H1 (cell line): ENCODE measurements around the gene SCG5. TPM values are rescaled to one million over a fixed set of nuclear protein-coding genes. Genes with fewer than 3 reads are reported as not detected.

ENCODE experiments used
- CTCF ChIA-PET: fragments of 300-600 bp; sonication (Branson Sonifier 250); formaldehyde crosslinking; loops from one replicate; lab custom pipeline; 2021; ENCODE audit not compliant: partially characterized antibody; lab: Charles Lee
- POLR2A ChIA-PET: fragments of 300-600 bp; sonication (Branson Sonifier 250); formaldehyde crosslinking; loops from one replicate; lab custom pipeline; 2021; ENCODE audit warnings: inconsistent platforms; ENCODE audit not compliant: partially characterized antibody; lab: Charles Lee
- DNase-seq, 2 experiments: peaks; one replicate each; pipeline versions ENCODE4 v3.0.0 to v3.0.0-alpha.2; 2010 to 2022; ENCODE audit warnings: low spot score in 2 of 2, low read depth in 1 of 2, mixed read lengths in 1 of 2
- FAIRE-seq: peaks from 2 replicates; lab custom pipeline; 2011; peaks lifted over from hg19 to GRCh38; lab: Jason Lieb, UNC
- H2AFZ ChIP-seq: 2 replicates; pipeline ENCODE4 v1.8.1; 2012; ENCODE audit warnings: low read length, inconsistent platforms
- H2AK5ac ChIP-seq: 2 replicates; pipeline ENCODE4 v1.6.1; 2013; ENCODE audit warnings: low read depth, low read length
- H2BK120ac ChIP-seq: replicated peaks from 2 replicates; pipeline ENCODE3; 2013; ENCODE audit warnings: low read depth, low read length, inconsistent platforms
- H2BK12ac ChIP-seq: 2 replicates; pipeline ENCODE4 v1.6.1; 2013; ENCODE audit warnings: low read depth, low read length
- H2BK15ac ChIP-seq: 2 replicates; pipeline ENCODE4 v1.6.1; 2013; ENCODE audit warnings: low read length
- H2BK20ac ChIP-seq: 2 replicates; pipeline ENCODE4 v1.6.1; 2013; ENCODE audit warnings: low read length
- H2BK5ac ChIP-seq: 2 replicates; pipeline ENCODE4 v1.6.1; 2013; ENCODE audit warnings: low read depth, low read length
- H3K14ac ChIP-seq: 2 replicates; pipeline ENCODE4 v1.6.1; 2013; ENCODE audit warnings: inconsistent platforms; ENCODE audit not compliant: insufficient read length
- H3K18ac ChIP-seq: 2 replicates; pipeline ENCODE4 v1.6.1; 2013; ENCODE audit warnings: low read length; ENCODE audit errors: extremely low read depth
- H3K23ac ChIP-seq: 2 replicates; pipeline ENCODE4 v1.6.1; 2013; ENCODE audit warnings: inconsistent platforms; ENCODE audit not compliant: insufficient read length
- H3K23me2 ChIP-seq: 2 replicates; pipeline ENCODE4 v1.6.1; 2013; ENCODE audit warnings: low read depth, low read length
- H3K27ac ChIP-seq: 2 replicates; pipeline ENCODE4 v1.6.1; 2011; ENCODE audit warnings: low read depth, low read length, inconsistent platforms
- H3K27me3 ChIP-seq, 4 experiments: replicated peaks in 1 of 4; 1 replicate in 1 of 4; 2 replicates in 3 of 4; pipeline versions ENCODE4 v1.6.1 to v1.8.1; 2011 to 2013; ENCODE audit warnings: low read length in 3 of 4, mild to moderate bottlenecking in 3 of 4, inconsistent platforms in 2 of 4, mixed read lengths in 2 of 4, moderate library complexity in 1 of 4; ENCODE audit not compliant: control insufficient read depth in 3 of 4, insufficient read depth in 3 of 4; ENCODE audit errors: extremely low read depth in 1 of 4
- H3K36me3 ChIP-seq, 4 experiments: 2 replicates each; pipeline versions ENCODE4 v1.6.1 to v1.8.1; 2011 to 2013; ENCODE audit warnings: mild to moderate bottlenecking in 4 of 4, low read length in 3 of 4, moderate library complexity in 2 of 4, control low read depth in 1 of 4, inconsistent platforms in 1 of 4; ENCODE audit not compliant: insufficient read depth in 4 of 4, control insufficient read depth in 2 of 4
- H3K4ac ChIP-seq: replicated peaks from 2 replicates; pipeline ENCODE3; 2013; ENCODE audit warnings: low read length, low read depth, mixed read lengths, inconsistent platforms; ENCODE audit not compliant: insufficient read length
- H3K4me1 ChIP-seq, 4 experiments: replicated peaks in 1 of 4; 1 replicate in 1 of 4; 2 replicates in 3 of 4; pipeline versions ENCODE4 v1.6.1 to v1.8.1; 2011 to 2013; ENCODE audit warnings: low read length in 3 of 4, inconsistent platforms in 2 of 4, mixed read lengths in 1 of 4; ENCODE audit not compliant: insufficient read depth in 4 of 4, control insufficient read depth in 3 of 4
- H3K4me2 ChIP-seq, 2 experiments: 2 replicates each; pipeline versions ENCODE4 v1.6.1 to v1.8.1; 2011 to 2013; ENCODE audit warnings: low read depth in 2 of 2, low read length in 2 of 2, control low read depth in 1 of 2, inconsistent platforms in 1 of 2, mild to moderate bottlenecking in 1 of 2; ENCODE audit not compliant: insufficient read depth in 1 of 2
- H3K4me3 ChIP-seq, 4 experiments: fragments of 200-600, 300-600 bp in 1 of 4; sonication (generic), shearing (Covaris generic), sonication (Bioruptor Twin) in 1 of 4; 2 replicates each; pipeline versions ENCODE4 v1.5.1 to v1.8.1; 2011 to 2016; ENCODE audit warnings: low read length in 4 of 4, low read depth in 3 of 4, control low read depth in 2 of 4, inconsistent platforms in 2 of 4, mild to moderate bottlenecking in 2 of 4, mixed read lengths in 1 of 4, moderate library complexity in 1 of 4; ENCODE audit not compliant: insufficient read depth in 2 of 4; ENCODE audit errors: extremely low read depth in 1 of 4
- H3K56ac ChIP-seq: replicated peaks from 2 replicates; pipeline ENCODE3; 2013; ENCODE audit warnings: low read depth, mild to moderate bottlenecking, mixed read lengths, low read length, inconsistent platforms; ENCODE audit not compliant: insufficient read length
- H3K79me1 ChIP-seq: 2 replicates; pipeline ENCODE4 v1.6.1; 2013; ENCODE audit warnings: low read depth, low read length, control low read depth
- H3K79me2 ChIP-seq, 2 experiments: 2 replicates each; pipeline versions ENCODE4 v1.6.1 to v1.8.1; 2012 to 2013; ENCODE audit warnings: low read length in 2 of 2, mild to moderate bottlenecking in 2 of 2, inconsistent platforms in 1 of 2; ENCODE audit not compliant: insufficient read depth in 2 of 2, control insufficient read depth in 1 of 2
- H3K9ac ChIP-seq, 4 experiments: replicated peaks in 1 of 4; 1 replicate in 1 of 4; 2 replicates in 3 of 4; pipeline versions ENCODE4 v1.6.1 to v1.8.1; 2011 to 2013; ENCODE audit warnings: low read depth in 3 of 4, low read length in 3 of 4, control low read depth in 2 of 4, mild to moderate bottlenecking in 2 of 4, moderate library complexity in 2 of 4, inconsistent platforms in 1 of 4; ENCODE audit errors: extremely low read depth in 1 of 4
- H3K9me3 ChIP-seq, 2 experiments: 2 replicates each; pipeline versions ENCODE4 v1.6.1 to v1.8.1; 2012 to 2013; ENCODE audit warnings: mild to moderate bottlenecking in 2 of 2, moderate library complexity in 2 of 2, control low read depth in 1 of 2, inconsistent platforms in 1 of 2, low read depth in 1 of 2, low read length in 1 of 2, mixed read lengths in 1 of 2; ENCODE audit not compliant: insufficient read depth in 2 of 2
- H4K20me1 ChIP-seq, 2 experiments: replicated peaks in 1 of 2; 2 replicates each; pipeline versions ENCODE3 to v1.8.1; 2011 to 2013; ENCODE audit warnings: inconsistent platforms in 2 of 2, low read length in 2 of 2, mild to moderate bottlenecking in 1 of 2; ENCODE audit not compliant: insufficient read depth in 2 of 2, control insufficient read depth in 1 of 2
- H4K5ac ChIP-seq: 2 replicates; pipeline ENCODE4 v1.6.1; 2013; ENCODE audit warnings: low read length, low read depth, mixed read lengths, inconsistent platforms; ENCODE audit not compliant: insufficient read length
- H4K8ac ChIP-seq: 2 replicates; pipeline ENCODE4 v1.8.0; 2013; ENCODE audit warnings: mild to moderate bottlenecking, moderate library complexity, low read length, inconsistent platforms; ENCODE audit not compliant: insufficient read depth; ENCODE audit errors: extremely low read depth
- H4K91ac ChIP-seq: replicated peaks from 2 replicates; pipeline ENCODE3; 2013; ENCODE audit warnings: low read length, mixed read lengths, inconsistent platforms; ENCODE audit not compliant: insufficient read length
- KDM1A ChIP-seq: fragments of 200-600, 300-600 bp; sonication (generic); IDR thresholded peaks from 2 replicates; pipeline ENCODE4 v1.7.1; 2016; ENCODE audit warnings: mild to moderate bottlenecking, low read length, borderline replicate concordance
- MAFK ChIP-seq: IDR thresholded peaks from 2 replicates; pipeline ENCODE4 v1.6.1; 2012; ENCODE audit warnings: low read depth, mild to moderate bottlenecking, improper control_type of control experiment, low read length
- NANOG ChIP-seq: IDR thresholded peaks from 2 replicates; pipeline ENCODE4 v1.6.1; 2011; ENCODE audit warnings: low read length, low read depth, mild to moderate bottlenecking, inconsistent platforms; ENCODE audit not compliant: insufficient read depth, poor library complexity, severe bottlenecking
- RXRA ChIP-seq: IDR thresholded peaks from 2 replicates; pipeline ENCODE4 v1.6.1; 2011; ENCODE audit warnings: low read depth, mild to moderate bottlenecking, low read length, moderate library complexity; ENCODE audit not compliant: insufficient read depth
- SAP30 ChIP-seq: fragments of 300-600 bp; sonication (generic); IDR thresholded peaks from 2 replicates; pipeline ENCODE4 v1.7.1; 2012; ENCODE audit warnings: low read length, moderate library complexity, mild to moderate bottlenecking, inconsistent platforms; ENCODE audit not compliant: insufficient read depth, insufficient replicate concordance
- SIN3A ChIP-seq, 2 experiments: IDR thresholded peaks in 1 of 2; conservative IDR thresholded peaks in 1 of 2; 2 replicates each; pipeline ENCODE4 v1.6.1; 2011 to 2012; ENCODE audit warnings: low read length in 2 of 2, improper control_type of control experiment in 1 of 2, low read depth in 1 of 2, mild to moderate bottlenecking in 1 of 2
- USF2 ChIP-seq: IDR thresholded peaks from 2 replicates; pipeline ENCODE4 v1.6.1; 2011; ENCODE audit warnings: low read length, improper control_type of control experiment
- WGBS, 2 experiments: shearing (Covaris generic) in 1 of 2; methylation state at CpG; one replicate each; pipeline versions ENCODE4 v1.1.6 to v1.1.7; 2013 to 2015; ENCODE audit warnings: low lambda C conversion rate in 2 of 2, mixed read lengths in 2 of 2, inconsistent platforms in 1 of 2, low coverage in 1 of 2, missing lambda C conversion rate in 1 of 2; ENCODE audit not compliant: insufficient replicate concordance in 2 of 2, insufficient coverage in 1 of 2, insufficient read length in 1 of 2; ENCODE audit errors: extremely low coverage in 1 of 2, missing lambda C conversion rate in 1 of 2; 5-methylcytosine and 5-hydroxymethylcytosine counted together
- polyA plus RNA-seq, 7 experiments: library from polyadenylated mRNA; depleted of rRNA in 3 of 7; stranded (reverse) in 5 of 7; unstranded in 2 of 7; fragments of >200 nt in 5 of 7; fragments of 200-250 nt in 2 of 7; gene quantifications; 1 replicate in 5 of 7; 2 replicates in 1 of 7; 4 replicates in 1 of 7; pipeline versions ENCODE4 v1.2.1 to v1.2.3, GENCODE V29; 2011 to 2013; ENCODE audit warnings: missing spikeins in 2 of 7, mixed read lengths in 2 of 7
- total RNA-seq: library from RNA; stranded (reverse); fragmentation: NEBNext Ultra II Directional; extraction: Animal tissue kit (Norgen Biotek cat#: 25700); gene quantifications from 2 replicates; pipeline ENCODE4 v1.2.1, GENCODE V29; 2021
- TF ChIP-seq, protein P1 (sequence below), 3 experiments: IDR thresholded peaks; 1 replicate in 2 of 3; 2 replicates in 1 of 3; pipeline versions ENCODE4 v1.5.1 to v1.6.1; 2011; ENCODE audit warnings: low read length in 3 of 3, mild to moderate bottlenecking in 3 of 3, inconsistent platforms in 2 of 3, low read depth in 1 of 3, moderate library complexity in 1 of 3; ENCODE audit not compliant: insufficient read depth in 1 of 3; ENCODE audit errors: control extremely low read depth in 1 of 3

SCG5 gene
- total and polyA plus RNA-seq, 2 of the 8 experiments (the other 6 are each of a cell fraction or from before 2014, with no cell fraction given), result 18.7 to 19.9 TPM

DNA sequence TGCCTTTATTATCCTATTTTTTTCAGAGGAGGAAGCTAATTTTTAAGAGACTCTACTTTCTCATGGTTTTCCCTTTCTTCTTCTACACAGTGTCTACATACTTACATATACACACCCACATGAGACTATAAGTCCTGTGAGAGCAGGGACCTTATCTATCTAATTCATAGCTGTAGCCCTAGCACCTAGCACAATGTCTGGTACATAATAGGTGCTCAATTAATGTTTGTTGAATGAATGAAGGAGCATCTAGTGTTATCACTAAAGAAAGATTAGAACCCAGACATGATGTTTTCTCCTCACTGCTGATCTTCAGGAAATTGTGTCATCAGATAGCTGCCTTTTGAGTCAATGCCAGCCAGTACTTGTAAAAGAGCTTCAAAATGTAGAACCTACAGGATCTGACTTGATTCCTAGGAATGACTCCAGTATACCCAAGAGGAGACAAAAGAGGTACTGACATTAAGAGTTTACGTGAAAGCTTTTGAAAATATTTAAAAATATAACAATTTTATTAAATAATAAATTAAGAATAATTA is 2.5 kb downstream of the SCG5 start:
- no peak for FAIRE-seq
- no peak overlapping the region for H3K4me3 ChIP-seq
- no peak for DNase-seq
- H4K91ac ChIP-seq, result no peak overlapping the region
- no peak overlapping the region for H3K4me2 ChIP-seq
- no peak overlapping the region for H2BK120ac ChIP-seq
- H4K5ac ChIP-seq, result no peak overlapping the region
- H3K79me1 ChIP-seq, result no peaks in the 10 kb centered on the region
- H3K23me2 ChIP-seq, result peaks cover 3% of the 10 kb centered on the region
- H3K36me3 ChIP-seq, result peaks cover 0 to 17% (median 2%) of the 10 kb centered on the region in 4 experiments; a peak in 4 of 8 replicates
- H3K4me1 ChIP-seq, result peaks cover 0 to 11% (median 8%) of the 10 kb centered on the region in 4 experiments; a peak in 4 of 7 replicates
- H3K14ac ChIP-seq, result no peak overlapping the region
- no peak overlapping the region for H3K18ac ChIP-seq
- no peaks in the 10 kb centered on the region for H4K20me1 ChIP-seq
- H3K9ac ChIP-seq, result no peak overlapping the region
- H3K56ac ChIP-seq, result no peak overlapping the region
- ChIA-PET CTCF (interaction anchor here (0.6 to 1.1 kb wide), 4 partner anchors 15 to 791 kb away, joined by 3 to 5 read pairs (median 3); no protein-coding TSS in a partner anchor), POLR2A (interaction anchor here (0.5 to 1.4 kb wide), 3 partner anchors 14 to 1140 kb away, joined by 3 to 5 read pairs (median 3); no protein-coding TSS in a partner anchor)
- H3K27me3 ChIP-seq, result no peaks in the 10 kb centered on the region
- H2AFZ ChIP-seq, result no peak overlapping the region
- no peak overlapping the region for H2BK15ac ChIP-seq
- no peak overlapping the region for H2AK5ac ChIP-seq
- no peak overlapping the region for H3K23ac ChIP-seq
- no peaks in the 10 kb centered on the region for H3K79me2 ChIP-seq
- no peak overlapping the region for H2BK12ac ChIP-seq
- H3K9me3 ChIP-seq, result no peaks in the 10 kb centered on the region
- no peak overlapping the region for H2BK20ac ChIP-seq
- H2BK5ac ChIP-seq, result no peak overlapping the region
- 92% methylated on average over 1 of the region's 1 CpG; no CpG with 5 or more reads in 1 of the 2 experiments for WGBS, 2 experiments
- no peak overlapping the region for H3K4ac ChIP-seq
- no peak overlapping the region for H3K27ac ChIP-seq
- no peak overlapping the region for H4K8ac ChIP-seq
- TF ChIP-seq MAFK, result no peak
- TF ChIP-seq NANOG, result no peak
- no peak for TF ChIP-seq USF2
- no peak for TF ChIP-seq RXRA
- no peak for TF ChIP-seq KDM1A
- TF ChIP-seq, protein P1, sequence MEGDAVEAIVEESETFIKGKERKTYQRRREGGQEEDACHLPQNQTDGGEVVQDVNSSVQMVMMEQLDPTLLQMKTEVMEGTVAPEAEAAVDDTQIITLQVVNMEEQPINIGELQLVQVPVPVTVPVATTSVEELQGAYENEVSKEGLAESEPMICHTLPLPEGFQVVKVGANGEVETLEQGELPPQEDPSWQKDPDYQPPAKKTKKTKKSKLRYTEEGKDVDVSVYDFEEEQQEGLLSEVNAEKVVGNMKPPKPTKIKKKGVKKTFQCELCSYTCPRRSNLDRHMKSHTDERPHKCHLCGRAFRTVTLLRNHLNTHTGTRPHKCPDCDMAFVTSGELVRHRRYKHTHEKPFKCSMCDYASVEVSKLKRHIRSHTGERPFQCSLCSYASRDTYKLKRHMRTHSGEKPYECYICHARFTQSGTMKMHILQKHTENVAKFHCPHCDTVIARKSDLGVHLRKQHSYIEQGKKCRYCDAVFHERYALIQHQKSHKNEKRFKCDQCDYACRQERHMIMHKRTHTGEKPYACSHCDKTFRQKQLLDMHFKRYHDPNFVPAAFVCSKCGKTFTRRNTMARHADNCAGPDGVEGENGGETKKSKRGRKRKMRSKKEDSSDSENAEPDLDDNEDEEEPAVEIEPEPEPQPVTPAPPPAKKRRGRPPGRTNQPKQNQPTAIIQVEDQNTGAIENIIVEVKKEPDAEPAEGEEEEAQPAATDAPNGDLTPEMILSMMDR (IDR thresholded peaks at IDR 0.05; ENCODE audit: control extremely low read depth in 1 of 3, insufficient read depth in 1 of 3, low read depth in 1 of 3, low read length in 3 of 3), result no peak
- TF ChIP-seq SIN3A (conservative IDR thresholded peaks at IDR 0.05 in 1 of 2, IDR thresholded peaks at IDR 0.05 in 1 of 2; ENCODE audit: low read depth in 1 of 2, low read length in 2 of 2), result no peak
- no peak for TF ChIP-seq SAP30
